GM18520 (cell line): ENCODE results near the gene CCDC187.
"Not testable (repeated sequence)": the region's sequence is repeated elsewhere in the genome, so short reads cannot be mapped to it uniquely, and the experiment has no call there.

ENCODE experiments used
- ATAC-seq: cut with Tn5 transposase; IDR thresholded peaks from one replicate; pipeline ENCODE4 v1.9.1; 2021; ENCODE audit not compliant: unreplicated experiment

The CCDC187 gene

GRCh38 chr9:136303825-136304416, at the start of gene CCDC187:
Gene CCDC187 (minus strand): TSS chr9:136304094. CDS start chr9:136303830, 264 bp downstream.
- ATAC-seq: no peak

GRCh38 chr9:136353088-136353487, 49.2 kb upstream of the CCDC187 start:
- no peak for ATAC-seq

- no peak for ATAC-seq
Observed at GRCh38 chr9:136352682-136353081, 48.8 kb upstream of the CCDC187 start.

GRCh38 chr9:136351868-136352267, 48.0 kb upstream of the CCDC187 start:
- ATAC-seq: not testable (repeated sequence)

- ATAC-seq: no peak
Observed at GRCh38 chr9:136351252-136351800, 47.4 kb upstream of the CCDC187 start.

GRCh38 chr9:136349546-136349945, 45.7 kb upstream of the CCDC187 start:
- ATAC-seq: no peak

- no peak for ATAC-seq
Observed at GRCh38 chr9:136348691-136349090, 44.8 kb upstream of the CCDC187 start.

- no peak for ATAC-seq
Observed at GRCh38 chr9:136347472-136348256, 43.8 kb upstream of the CCDC187 start.

GRCh38 chr9:136346927-136347465, 43.1 kb upstream of the CCDC187 start:
- ATAC-seq: no peak

- no peak for ATAC-seq
Observed at GRCh38 chr9:136346157-136346481, 42.2 kb upstream of the CCDC187 start.

GRCh38 chr9:136345281-136346156, 41.6 kb upstream of the CCDC187 start:
- no peak for ATAC-seq

GRCh38 chr9:136344544-136345280, 40.8 kb upstream of the CCDC187 start:
- ATAC-seq: no peak

- no peak for ATAC-seq
Observed at GRCh38 chr9:136343884-136344269, 40.0 kb upstream of the CCDC187 start.

GRCh38 chr9:136343121-136343883, 39.4 kb upstream of the CCDC187 start:
- ATAC-seq: no peak

- no peak for ATAC-seq
Observed at GRCh38 chr9:136342181-136343120, 38.6 kb upstream of the CCDC187 start.

- no peak for ATAC-seq
Observed at GRCh38 chr9:136341769-136342168, 37.9 kb upstream of the CCDC187 start.

GRCh38 chr9:136341042-136341655, 37.3 kb upstream of the CCDC187 start:
- no peak for ATAC-seq

- ATAC-seq: no peak
Observed at GRCh38 chr9:136340356-136341041, 36.6 kb upstream of the CCDC187 start.
